Activated CD8-positive, alpha-beta memory T cell treated with anti-CD3 and anti-CD28 coated beads for 4 hours (primary cell): ENCODE data around the gene DRAM2.
"Not testable (repeated sequence)": the region's sequence is repeated elsewhere in the genome, so short reads cannot be mapped to it uniquely, and the experiment has no call there.

Source experiments
- DNase-seq, 2 donors: peaks; one replicate each; pipeline ENCODE4 v3.0.0-alpha.2; 2020; ENCODE audit warnings: low read depth in 2 of 2

DRAM2 gene

GRCh38 chr1:111142356-111142975 lies 2.6 kb upstream of the DRAM2 start:
- no peak for DNase-seq

- no peak for DNase-seq
These were observed 1.6 kb upstream of the DRAM2 start for GRCh38 chr1:111141245-111142220.

GRCh38 chr1:111140680-111140967 lies 731 bp upstream of the DRAM2 start:
- DNase-seq = no peak

- no peak for DNase-seq
These were observed 453 bp downstream of the DRAM2 start for GRCh38 chr1:111139324-111139955.

GRCh38 chr1:111133866-111134265 lies 6.0 kb downstream of the DRAM2 start:
- no peak for DNase-seq

- DNase-seq = no peak
These were observed 8.2 kb downstream of the DRAM2 start for GRCh38 chr1:111131693-111132092.

GRCh38 chr1:111129376-111129775 lies 10.5 kb downstream of the DRAM2 start:
- DNase-seq = no peak

- no peak for DNase-seq
These were observed 11.8 kb downstream of the DRAM2 start for GRCh38 chr1:111127923-111128643.

- DNase-seq = no peak
These were observed 13.5 kb downstream of the DRAM2 start for GRCh38 chr1:111126354-111126753.

GRCh38 chr1:111116496-111116895 lies 23.4 kb downstream of the DRAM2 start:
- DNase-seq = no peak

- no peak for DNase-seq
These were observed 29.5 kb downstream of the DRAM2 start for GRCh38 chr1:111110197-111110899.

GRCh38 chr1:111104981-111105380 lies 34.9 kb downstream of the DRAM2 start:
- DNase-seq = no peak

GRCh38 chr1:111101854-111102642 lies 37.8 kb downstream of the DRAM2 start:
- DNase-seq = no peak

- DNase-seq = no peak
These were observed 40.6 kb downstream of the DRAM2 start for GRCh38 chr1:111099289-111099688.

- no peak for DNase-seq
These were observed 42.4 kb downstream of the DRAM2 start for GRCh38 chr1:111097356-111098099.

GRCh38 chr1:111095421-111095820 lies 44.5 kb downstream of the DRAM2 start:
- not testable (repeated sequence) for DNase-seq

- no peak for DNase-seq
These were observed 50.3 kb downstream of the DRAM2 start for GRCh38 chr1:111089638-111090037.

- no peak for DNase-seq
These were observed 54.2 kb downstream of the DRAM2 start for GRCh38 chr1:111085676-111086075.

GRCh38 chr1:111084999-111085398 lies 54.9 kb downstream of the DRAM2 start:
- DNase-seq = no peak
